ENCODE results near the gene IPCEF1.

GRCh38 chr6:154360476-154360875, 3.9 kb upstream of the IPCEF1 start:
- TF ChIP-seq ISL1 (CRISPR knock-in tag; IDR thresholded peaks at IDR 0.05): no peak
- TF ChIP-seq ARNTL (CRISPR knock-in tag; IDR thresholded peaks at IDR 0.05; ENCODE audit: borderline replicate concordance, low read depth): no peak
- no peak for TF ChIP-seq ZNF70 (CRISPR knock-in tag; IDR thresholded peaks at IDR 0.05)
- TF ChIP-seq, protein P1, sequence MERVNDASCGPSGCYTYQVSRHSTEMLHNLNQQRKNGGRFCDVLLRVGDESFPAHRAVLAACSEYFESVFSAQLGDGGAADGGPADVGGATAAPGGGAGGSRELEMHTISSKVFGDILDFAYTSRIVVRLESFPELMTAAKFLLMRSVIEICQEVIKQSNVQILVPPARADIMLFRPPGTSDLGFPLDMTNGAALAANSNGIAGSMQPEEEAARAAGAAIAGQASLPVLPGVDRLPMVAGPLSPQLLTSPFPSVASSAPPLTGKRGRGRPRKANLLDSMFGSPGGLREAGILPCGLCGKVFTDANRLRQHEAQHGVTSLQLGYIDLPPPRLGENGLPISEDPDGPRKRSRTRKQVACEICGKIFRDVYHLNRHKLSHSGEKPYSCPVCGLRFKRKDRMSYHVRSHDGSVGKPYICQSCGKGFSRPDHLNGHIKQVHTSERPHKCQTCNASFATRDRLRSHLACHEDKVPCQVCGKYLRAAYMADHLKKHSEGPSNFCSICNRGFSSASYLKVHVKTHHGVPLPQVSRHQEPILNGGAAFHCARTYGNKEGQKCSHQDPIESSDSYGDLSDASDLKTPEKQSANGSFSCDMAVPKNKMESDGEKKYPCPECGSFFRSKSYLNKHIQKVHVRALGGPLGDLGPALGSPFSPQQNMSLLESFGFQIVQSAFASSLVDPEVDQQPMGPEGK (CRISPR knock-in tag; IDR thresholded peaks at IDR 0.05; ENCODE audit: borderline replicate concordance): no peak
